Ascending aorta (tissue), 2 donors: ENCODE data around the gene HIGD1B. TPM values are rescaled to one million over a fixed set of nuclear protein-coding genes. Genes with fewer than 3 reads are reported as not detected.
A peak's percentile ranks its signal among the peaks of the same experiment; 100 is the strongest.

ENCODE experiments used
- DNase-seq, 2 donors: peaks; one replicate each; pipeline ENCODE4 v3.0.0-alpha.2; 2019; ENCODE audit warnings: low spot score in 2 of 2
- H3K27ac ChIP-seq, 2 donors: fragments of 200-600 bp; sonication (generic); one replicate each; pipeline ENCODE4 v1.5.1; 2016 to 2017; ENCODE audit warnings: mild to moderate bottlenecking in 1 of 2
- H3K27me3 ChIP-seq: fragments of 200-600 bp; sonication (generic); one replicate; pipeline ENCODE4 v1.5.1; 2017
- H3K36me3 ChIP-seq, 2 donors: fragments of 200-600 bp; sonication (generic); one replicate each; pipeline ENCODE4 v1.5.1; 2016
- H3K4me1 ChIP-seq, 2 donors: fragments of 200-600 bp; sonication (generic); one replicate each; pipeline ENCODE4 v1.5.1; 2016 to 2017; ENCODE audit warnings: mild to moderate bottlenecking in 1 of 2
- H3K4me3 ChIP-seq, 2 donors: fragments of 200-600 bp; sonication (generic); one replicate each; pipeline ENCODE4 v1.5.1; 2016 to 2017; ENCODE audit warnings: mild to moderate bottlenecking in 1 of 2
- H3K9me3 ChIP-seq, 2 donors: fragments of 200-600 bp; sonication (generic); one replicate each; pipeline ENCODE4 v1.5.1; 2016
- CTCF ChIP-seq, 3 experiments: fragments of 200-600 bp in 2 of 3; fragments of 450-650 bp in 1 of 3; sonication (generic) in 2 of 3; IDR thresholded peaks; one replicate each; pipeline ENCODE4 v1.5.1; 2016 to 2019; ENCODE audit warnings: antibody characterized with exemption in 3 of 3, mild to moderate bottlenecking in 1 of 3, moderate library complexity in 1 of 3
- intact Hi-C: fragments of 100-400 bp; cut with DNase I; formaldehyde crosslinking; loops from one replicate; pipeline ENCODE4 v1.15.1; 2023
- total RNA-seq: library from RNA; depleted of rRNA; stranded (reverse); fragments of >200 nt; gene quantifications from one replicate; pipeline ENCODE4 v1.1.0, GENCODE V29; 2016

Gene HIGD1B
- total RNA-seq, 1 donor from 2014 or later = not detected

- Histone ChIP-seq H3K36me3 (peaks cover 72 to 84% of the 10 kb centered on the region in 2 donors), H3K9me3 (no peaks in the 10 kb centered on the region), H3K27me3 (no peaks in the 10 kb centered on the region), H3K27ac (no peak overlapping the region), H3K4me3 (no peak overlapping the region), H3K4me1 (no peaks in the 10 kb centered on the region)
- intact Hi-C loops = loop anchor here (1.0 kb wide), 1 partner anchor 104 kb away; no protein-coding TSS in a partner anchor
- DNase-seq = no peak
- peak; percentile 21 to 63 (median 29) for TF ChIP-seq CTCF (IDR thresholded peaks at IDR 0.05)
Measured at GRCh38 chr17:44878627-44879221, 31.0 kb downstream of the HIGD1B start.

- no peaks in the 10 kb centered on the region for H3K9me3 ChIP-seq
- H3K27me3 ChIP-seq = no peaks in the 10 kb centered on the region
- no peak overlapping the region for H3K4me3 ChIP-seq
- TF ChIP-seq CTCF (IDR thresholded peaks at IDR 0.05) = no peak
- H3K27ac ChIP-seq = no peak overlapping the region
- peaks cover 74 to 86% of the 10 kb centered on the region in 2 donors for H3K36me3 ChIP-seq
- intact Hi-C loops = no loop called here
- DNase-seq = no peak
- no peaks in the 10 kb centered on the region for H3K4me1 ChIP-seq
Measured at GRCh38 chr17:44879376-44879775, 31.7 kb downstream of the HIGD1B start.

GRCh38 chr17:44880062-44880461 is 32.4 kb downstream of the HIGD1B start:
- TF ChIP-seq CTCF (IDR thresholded peaks at IDR 0.05) = no peak
- intact Hi-C loops = no loop called here
- no peak overlapping the region for H3K27ac ChIP-seq

GRCh38 chr17:44881145-44881544 is 33.5 kb downstream of the HIGD1B start:
- peaks cover 79 to 86% of the 10 kb centered on the region in 2 donors for H3K36me3 ChIP-seq

More at GRCh38 chr17:44880062-44880461, 32.4 kb downstream of the HIGD1B start:
- no peaks in the 10 kb centered on the region for H3K9me3 ChIP-seq
- H3K4me3 ChIP-seq = no peak overlapping the region
- no peak for DNase-seq
- H3K36me3 ChIP-seq = peaks cover 78 to 86% of the 10 kb centered on the region in 2 donors
- no peaks in the 10 kb centered on the region for H3K4me1 ChIP-seq
- H3K27me3 ChIP-seq = no peaks in the 10 kb centered on the region

GRCh38 chr17:44884941-44885340 is 37.3 kb downstream of the HIGD1B start:
- no peaks in the 10 kb centered on the region for H3K4me1 ChIP-seq
- no peaks in the 10 kb centered on the region for H3K27me3 ChIP-seq
- peaks cover 63 to 70% of the 10 kb centered on the region in 2 donors for H3K36me3 ChIP-seq
- no peak for DNase-seq
- no peaks in the 10 kb centered on the region for H3K9me3 ChIP-seq
- no peak overlapping the region for H3K4me3 ChIP-seq
- no peak overlapping the region for H3K27ac ChIP-seq
- TF ChIP-seq CTCF (IDR thresholded peaks at IDR 0.05) = no peak
- intact Hi-C loops = no loop called here

More at GRCh38 chr17:44881145-44881544, 33.5 kb downstream of the HIGD1B start:
- no peak for DNase-seq
- intact Hi-C loops = no loop called here
- no peaks in the 10 kb centered on the region for H3K4me1 ChIP-seq
- H3K27me3 ChIP-seq = no peaks in the 10 kb centered on the region
- TF ChIP-seq CTCF (IDR thresholded peaks at IDR 0.05) = no peak
- no peak overlapping the region for H3K4me3 ChIP-seq
- no peak overlapping the region for H3K27ac ChIP-seq
- no peaks in the 10 kb centered on the region for H3K9me3 ChIP-seq
